MM.1S (cell line): ENCODE measurements around the gene ADARB2.

Experiments
- EZH2 ChIP-seq: fragments of 300-600 bp; sonication (generic); optimal IDR thresholded peaks from 2 replicates; pipeline ENCODE3; 2017; ENCODE audit warnings: low read depth, mild to moderate bottlenecking, antibody characterized with exemption, low read length, mixed read lengths
- EZH2phosphoT487 ChIP-seq: fragments of 300-600 bp; sonication (generic); IDR thresholded peaks from 2 replicates; pipeline ENCODE4 v1.6.1; 2018; ENCODE audit warnings: antibody characterized with exemption, low read length
- TF ChIP-seq, protein P1 (sequence below): fragments of 300-600 bp; sonication (generic); IDR thresholded peaks from 2 replicates; pipeline ENCODE4 v1.5.1; 2016; ENCODE audit warnings: antibody characterized with exemption, low read length, mixed read lengths

DNA sequence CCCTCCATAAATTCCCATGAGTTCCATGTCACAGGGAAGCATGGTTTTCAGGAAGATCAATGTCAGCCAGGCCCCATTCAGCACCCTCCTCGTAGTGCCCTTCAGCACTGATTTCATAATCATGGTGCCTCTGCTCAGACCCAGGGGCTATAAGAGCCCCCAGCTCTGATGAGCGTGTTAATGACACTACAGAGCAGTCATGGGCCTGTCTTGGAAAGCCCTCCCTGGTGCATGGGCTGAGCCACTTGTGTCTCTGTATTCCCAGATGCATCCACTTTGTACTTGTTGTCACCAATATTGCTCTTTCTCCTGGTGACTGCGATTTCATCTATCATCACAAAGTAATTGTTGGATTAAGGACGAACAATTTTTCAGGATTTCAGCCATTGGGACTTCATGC lies 154.6 kb downstream of the ADARB2 start:
- TF ChIP-seq, protein P1, sequence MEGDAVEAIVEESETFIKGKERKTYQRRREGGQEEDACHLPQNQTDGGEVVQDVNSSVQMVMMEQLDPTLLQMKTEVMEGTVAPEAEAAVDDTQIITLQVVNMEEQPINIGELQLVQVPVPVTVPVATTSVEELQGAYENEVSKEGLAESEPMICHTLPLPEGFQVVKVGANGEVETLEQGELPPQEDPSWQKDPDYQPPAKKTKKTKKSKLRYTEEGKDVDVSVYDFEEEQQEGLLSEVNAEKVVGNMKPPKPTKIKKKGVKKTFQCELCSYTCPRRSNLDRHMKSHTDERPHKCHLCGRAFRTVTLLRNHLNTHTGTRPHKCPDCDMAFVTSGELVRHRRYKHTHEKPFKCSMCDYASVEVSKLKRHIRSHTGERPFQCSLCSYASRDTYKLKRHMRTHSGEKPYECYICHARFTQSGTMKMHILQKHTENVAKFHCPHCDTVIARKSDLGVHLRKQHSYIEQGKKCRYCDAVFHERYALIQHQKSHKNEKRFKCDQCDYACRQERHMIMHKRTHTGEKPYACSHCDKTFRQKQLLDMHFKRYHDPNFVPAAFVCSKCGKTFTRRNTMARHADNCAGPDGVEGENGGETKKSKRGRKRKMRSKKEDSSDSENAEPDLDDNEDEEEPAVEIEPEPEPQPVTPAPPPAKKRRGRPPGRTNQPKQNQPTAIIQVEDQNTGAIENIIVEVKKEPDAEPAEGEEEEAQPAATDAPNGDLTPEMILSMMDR = no peak
- no peak for TF ChIP-seq EZH2
- no peak for TF ChIP-seq EZH2phosphoT487
